ENCODE results near the gene PTPN12.
"Not testable (repeated sequence)": the region's sequence is repeated elsewhere in the genome, so short reads cannot be mapped to it uniquely, and the experiment has no call there.

Gene PTPN12

GRCh38 chr7:77619314-77619713 is 82.2 kb downstream of the PTPN12 start:
- H3K9me3 ChIP-seq (ENCODE audit: control insufficient read depth, low read length): no peaks in the 10 kb centered on the region
- H3K27me3 ChIP-seq (ENCODE audit: control insufficient read depth, insufficient read depth, low read length): no peaks in the 10 kb centered on the region
- H3K4me3 ChIP-seq (ENCODE audit: low read length): no peak overlapping the region
- no peak overlapping the region for H3K9ac ChIP-seq (ENCODE audit: low read length)
- H3K36me3 ChIP-seq (ENCODE audit: control insufficient read depth, insufficient read depth, low read length): no peaks in the 10 kb centered on the region
- no peaks in the 10 kb centered on the region for H3K4me1 ChIP-seq (ENCODE audit: control insufficient read depth, insufficient read depth, low read length)

DNA sequence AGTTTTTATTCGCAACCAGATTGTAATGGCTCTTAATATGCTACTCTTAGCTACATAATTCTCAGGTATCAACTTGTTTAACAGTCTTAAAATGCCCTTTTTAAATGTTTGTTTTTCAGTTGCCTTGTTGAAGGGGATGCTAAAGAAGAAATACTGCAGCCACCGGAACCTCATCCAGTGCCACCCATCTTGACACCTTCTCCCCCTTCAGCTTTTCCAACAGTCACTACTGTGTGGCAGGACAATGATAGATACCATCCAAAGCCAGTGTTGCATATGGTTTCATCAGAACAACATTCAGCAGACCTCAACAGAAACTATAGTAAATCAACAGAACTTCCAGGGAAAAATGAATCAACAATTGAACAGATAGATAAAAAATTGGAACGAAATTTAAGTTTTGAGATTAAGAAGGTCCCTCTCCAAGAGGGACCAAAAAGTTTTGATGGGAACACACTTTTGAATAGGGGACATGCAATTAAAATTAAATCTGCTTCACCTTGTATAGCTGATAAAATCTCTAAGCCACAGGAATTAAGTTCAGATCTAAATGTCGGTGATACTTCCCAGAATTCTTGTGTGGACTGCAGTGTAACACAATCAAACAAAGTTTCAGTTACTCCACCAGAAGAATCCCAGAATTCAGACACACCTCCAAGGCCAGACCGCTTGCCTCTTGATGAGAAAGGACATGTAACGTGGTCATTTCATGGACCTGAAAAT is 89.7 kb downstream of the PTPN12 start:
- Histone ChIP-seq H3K9me3 (ENCODE audit: control insufficient read depth, low read length) (no peaks in the 10 kb centered on the region), H3K27me3 (ENCODE audit: control insufficient read depth, insufficient read depth, low read length) (no peaks in the 10 kb centered on the region), H3K36me3 (ENCODE audit: control insufficient read depth, insufficient read depth, low read length) (no peaks in the 10 kb centered on the region), H3K4me3 (ENCODE audit: low read length) (no peak overlapping the region), H3K9ac (ENCODE audit: low read length) (no peak overlapping the region), H3K4me1 (ENCODE audit: control insufficient read depth, insufficient read depth, low read length) (no peaks in the 10 kb centered on the region)

- Histone ChIP-seq H3K9me3 (ENCODE audit: control insufficient read depth, low read length) (no peaks in the 10 kb centered on the region), H3K4me3 (ENCODE audit: low read length) (no peak overlapping the region), H3K9ac (ENCODE audit: low read length) (no peak overlapping the region), H3K27me3 (ENCODE audit: control insufficient read depth, insufficient read depth, low read length) (no peaks in the 10 kb centered on the region), H3K36me3 (ENCODE audit: control insufficient read depth, insufficient read depth, low read length) (no peaks in the 10 kb centered on the region), H3K4me1 (ENCODE audit: control insufficient read depth, insufficient read depth, low read length) (no peaks in the 10 kb centered on the region)
These were observed 90.2 kb downstream of the PTPN12 start for GRCh38 chr7:77627309-77627676.

DNA sequence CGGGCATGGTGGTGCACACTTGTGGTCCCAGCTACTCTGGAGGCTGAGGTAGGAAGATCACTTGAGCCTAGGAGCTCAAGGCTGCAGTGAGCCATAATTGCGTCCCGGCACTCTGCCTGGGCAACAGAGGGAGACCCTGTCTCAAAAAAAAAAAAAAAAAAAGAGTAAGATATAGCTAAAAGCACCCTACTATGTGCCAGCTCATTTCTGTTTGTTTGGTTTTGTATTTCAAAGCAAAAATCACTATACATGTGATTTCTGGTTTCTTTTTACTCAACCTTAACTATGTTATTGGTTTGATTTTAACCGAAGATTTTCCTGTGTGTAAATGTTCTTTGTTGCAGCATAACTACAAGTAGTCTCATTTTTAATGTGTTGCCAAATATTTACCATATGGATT is 92.7 kb downstream of the PTPN12 start:
- no peaks in the 10 kb centered on the region for H3K4me1 ChIP-seq (ENCODE audit: control insufficient read depth, insufficient read depth, low read length)
- H3K36me3 ChIP-seq (ENCODE audit: control insufficient read depth, insufficient read depth, low read length): no peaks in the 10 kb centered on the region
- H3K4me3 ChIP-seq (ENCODE audit: low read length): no peak overlapping the region
- no peaks in the 10 kb centered on the region for H3K9me3 ChIP-seq (ENCODE audit: control insufficient read depth, low read length)
- no peaks in the 10 kb centered on the region for H3K27me3 ChIP-seq (ENCODE audit: control insufficient read depth, insufficient read depth, low read length)
- H3K9ac ChIP-seq (ENCODE audit: low read length): no peak overlapping the region

DNA sequence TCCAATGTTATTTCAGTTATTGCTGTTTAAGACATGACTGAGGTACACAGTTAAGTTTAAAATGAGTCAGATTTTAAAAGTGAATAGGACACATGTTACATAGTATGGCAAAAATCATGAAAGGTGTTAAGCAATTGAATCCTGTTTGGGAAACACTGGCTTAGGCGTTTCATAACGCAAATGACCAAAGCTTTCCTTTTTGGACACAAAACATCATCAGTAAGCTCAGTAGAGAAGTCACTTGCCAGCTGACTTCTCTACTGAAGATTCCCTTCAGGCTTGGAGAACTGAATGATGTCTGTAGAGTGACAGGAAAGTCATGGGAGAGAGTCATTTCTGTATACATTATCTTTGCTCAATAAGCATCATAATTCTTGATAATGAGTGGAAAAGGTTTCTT is 94.7 kb downstream of the PTPN12 start:
- no peaks in the 10 kb centered on the region for H3K36me3 ChIP-seq (ENCODE audit: control insufficient read depth, insufficient read depth, low read length)
- no peaks in the 10 kb centered on the region for H3K4me1 ChIP-seq (ENCODE audit: control insufficient read depth, insufficient read depth, low read length)
- no peak overlapping the region for H3K4me3 ChIP-seq (ENCODE audit: low read length)
- no peak overlapping the region for H3K9ac ChIP-seq (ENCODE audit: low read length)
- no peaks in the 10 kb centered on the region for H3K27me3 ChIP-seq (ENCODE audit: control insufficient read depth, insufficient read depth, low read length)
- no peaks in the 10 kb centered on the region for H3K9me3 ChIP-seq (ENCODE audit: control insufficient read depth, low read length)

DNA sequence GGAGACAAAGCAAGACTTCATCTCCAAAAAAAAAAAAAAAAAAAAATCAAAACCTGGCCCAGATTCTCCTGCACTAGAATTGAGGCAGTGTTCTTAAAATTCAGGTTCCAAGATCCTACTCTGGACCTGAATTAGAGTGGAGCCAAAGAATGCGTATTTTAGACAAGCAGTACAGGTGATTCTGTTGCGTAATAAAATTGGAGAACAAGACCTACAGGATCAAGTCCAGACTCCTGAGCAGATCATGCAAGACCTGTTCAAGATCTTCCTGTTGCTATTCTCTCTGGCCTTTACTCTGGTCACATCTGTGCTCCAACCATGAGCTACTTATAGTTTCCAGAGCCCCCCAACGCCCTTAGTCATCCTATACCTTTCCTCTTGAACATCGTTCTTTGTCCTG is 107.7 kb downstream of the PTPN12 start:
- Histone ChIP-seq H3K27me3 (ENCODE audit: control insufficient read depth, insufficient read depth, low read length) (no peaks in the 10 kb centered on the region), H3K9me3 (ENCODE audit: control insufficient read depth, low read length) (no peaks in the 10 kb centered on the region), H3K9ac (ENCODE audit: low read length) (no peak overlapping the region), H3K4me1 (ENCODE audit: control insufficient read depth, insufficient read depth, low read length) (no peaks in the 10 kb centered on the region), H3K4me3 (ENCODE audit: low read length) (no peak overlapping the region), H3K36me3 (ENCODE audit: control insufficient read depth, insufficient read depth, low read length) (no peaks in the 10 kb centered on the region)

- Histone ChIP-seq H3K27me3 (ENCODE audit: control insufficient read depth, insufficient read depth, low read length) (no peaks in the 10 kb centered on the region), H3K36me3 (ENCODE audit: control insufficient read depth, insufficient read depth, low read length) (no peaks in the 10 kb centered on the region), H3K4me1 (ENCODE audit: control insufficient read depth, insufficient read depth, low read length) (peaks cover 10% of the 10 kb centered on the region), H3K9ac (ENCODE audit: low read length) (no peak overlapping the region), H3K4me3 (ENCODE audit: low read length) (no peak overlapping the region), H3K9me3 (ENCODE audit: control insufficient read depth, low read length) (no peaks in the 10 kb centered on the region)
These were observed 111.7 kb downstream of the PTPN12 start for GRCh38 chr7:77648742-77649338.

- no peak overlapping the region for H3K9ac ChIP-seq (ENCODE audit: low read length)
- H3K4me3 ChIP-seq (ENCODE audit: low read length): no peak overlapping the region
- H3K27me3 ChIP-seq (ENCODE audit: control insufficient read depth, insufficient read depth, low read length): no peaks in the 10 kb centered on the region
- H3K36me3 ChIP-seq (ENCODE audit: control insufficient read depth, insufficient read depth, low read length): no peaks in the 10 kb centered on the region
- peaks cover 18% of the 10 kb centered on the region for H3K4me1 ChIP-seq (ENCODE audit: control insufficient read depth, insufficient read depth, low read length)
- no peaks in the 10 kb centered on the region for H3K9me3 ChIP-seq (ENCODE audit: control insufficient read depth, low read length)
These were observed 112.7 kb downstream of the PTPN12 start for GRCh38 chr7:77649716-77650349.

GRCh38 chr7:77651575-77652162 is 114.6 kb downstream of the PTPN12 start:
- H3K9me3 ChIP-seq (ENCODE audit: control insufficient read depth, low read length): no peaks in the 10 kb centered on the region
- H3K9ac ChIP-seq (ENCODE audit: low read length): no peak overlapping the region
- H3K4me1 ChIP-seq (ENCODE audit: control insufficient read depth, insufficient read depth, low read length): peaks cover 28% of the 10 kb centered on the region
- no peaks in the 10 kb centered on the region for H3K27me3 ChIP-seq (ENCODE audit: control insufficient read depth, insufficient read depth, low read length)
- no peak overlapping the region for H3K4me3 ChIP-seq (ENCODE audit: low read length)
- no peaks in the 10 kb centered on the region for H3K36me3 ChIP-seq (ENCODE audit: control insufficient read depth, insufficient read depth, low read length)

DNA sequence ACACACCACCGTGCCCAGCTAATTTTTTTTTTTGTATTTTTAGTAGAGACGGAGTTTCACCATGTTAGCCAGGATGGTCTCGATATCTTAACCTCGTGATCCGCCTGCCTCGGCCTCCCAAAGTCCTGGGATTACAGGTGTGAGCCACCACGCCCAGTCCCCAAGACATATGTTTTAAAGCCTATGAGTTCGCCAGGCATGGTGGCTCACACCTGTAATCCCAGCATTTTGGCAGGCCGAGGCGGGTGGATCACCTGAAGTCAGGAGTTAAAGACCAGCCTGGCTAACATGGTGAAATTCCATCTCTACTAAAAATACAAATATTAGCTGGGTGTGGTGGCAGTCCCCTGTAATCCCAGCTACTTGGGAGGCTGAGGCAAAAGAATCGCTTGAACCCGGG is 115.7 kb downstream of the PTPN12 start:
- H3K4me1 ChIP-seq (ENCODE audit: control insufficient read depth, insufficient read depth, low read length): peaks cover 28% of the 10 kb centered on the region
- not testable (repeated sequence) for H3K9ac ChIP-seq (ENCODE audit: low read length); H3K4me3 ChIP-seq (ENCODE audit: low read length); H3K9me3 ChIP-seq (ENCODE audit: control insufficient read depth, low read length); H3K36me3 ChIP-seq (ENCODE audit: control insufficient read depth, insufficient read depth, low read length); H3K27me3 ChIP-seq (ENCODE audit: control insufficient read depth, insufficient read depth, low read length)

DNA sequence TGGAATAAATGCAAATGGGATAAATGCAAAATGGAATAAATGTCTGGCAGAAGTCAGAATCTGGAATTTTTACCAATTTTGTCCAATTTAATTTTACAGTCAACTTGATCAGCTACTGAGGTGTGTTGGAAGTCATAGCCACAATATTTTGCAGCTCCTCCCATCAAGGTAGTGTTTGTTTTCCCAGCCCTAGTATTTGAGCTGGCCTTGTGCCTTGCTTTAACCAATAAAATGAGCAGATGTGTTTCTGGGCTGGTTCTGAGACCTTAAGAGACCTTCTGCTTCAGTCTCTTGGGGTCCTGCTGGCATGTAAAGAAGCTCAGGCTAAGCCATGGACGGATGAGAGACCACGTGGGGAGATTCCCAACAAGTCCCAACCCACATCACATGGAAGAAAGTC is 116.5 kb downstream of the PTPN12 start:
- Histone ChIP-seq H3K4me3 (ENCODE audit: low read length) (no peak overlapping the region), H3K36me3 (ENCODE audit: control insufficient read depth, insufficient read depth, low read length) (no peaks in the 10 kb centered on the region), H3K4me1 (ENCODE audit: control insufficient read depth, insufficient read depth, low read length) (peaks cover 28% of the 10 kb centered on the region), H3K9me3 (ENCODE audit: control insufficient read depth, low read length) (no peaks in the 10 kb centered on the region), H3K9ac (ENCODE audit: low read length) (no peak overlapping the region), H3K27me3 (ENCODE audit: control insufficient read depth, insufficient read depth, low read length) (no peaks in the 10 kb centered on the region)

- Histone ChIP-seq H3K36me3 (ENCODE audit: control insufficient read depth, insufficient read depth, low read length) (no peaks in the 10 kb centered on the region), H3K4me1 (ENCODE audit: control insufficient read depth, insufficient read depth, low read length) (peaks cover 28% of the 10 kb centered on the region), H3K9me3 (ENCODE audit: control insufficient read depth, low read length) (no peaks in the 10 kb centered on the region)
These were observed 118.3 kb downstream of the PTPN12 start for GRCh38 chr7:77655356-77655755.

More at GRCh38 chr7:77655356-77655755, 118.3 kb downstream of the PTPN12 start:
- Histone ChIP-seq H3K4me3 (ENCODE audit: low read length) (no peak overlapping the region), H3K9ac (ENCODE audit: low read length) (peak overlapping the region; percentile 17), H3K27me3 (ENCODE audit: control insufficient read depth, insufficient read depth, low read length) (no peaks in the 10 kb centered on the region)
